Neural cell (in vitro differentiated cells): ENCODE data around the gene ARSB.

Experiments used
- EP300 ChIP-seq: fragments of 450-650 bp; conservative IDR thresholded peaks from 2 replicates; pipeline ENCODE4 v1.6.1; 2014; ENCODE audit warnings: antibody characterized with exemption, mild to moderate bottlenecking, moderate library complexity; ENCODE audit not compliant: poor library complexity, severe bottlenecking
- EZH2 ChIP-seq: fragments of 200-600, 300-800 bp; shearing (Covaris generic), sonication (generic); IDR thresholded peaks from 2 replicates; pipeline ENCODE4 v1.6.1; 2014; ENCODE audit warnings: antibody characterized with exemption, low read length, borderline replicate concordance, mild to moderate bottlenecking; ENCODE audit not compliant: insufficient read depth, poor library complexity, severe bottlenecking
- RAD21 ChIP-seq: fragments of 450-650 bp; conservative IDR thresholded peaks from 2 replicates; pipeline ENCODE4 v1.6.1; 2014; ENCODE audit warnings: antibody characterized with exemption, mild to moderate bottlenecking, moderate library complexity
- SMC3 ChIP-seq: fragments of 450-650 bp; conservative IDR thresholded peaks from 2 replicates; pipeline ENCODE4 v1.6.1; 2014; ENCODE audit warnings: antibody characterized with exemption, mild to moderate bottlenecking, moderate library complexity; ENCODE audit not compliant: poor library complexity
- TAF1 ChIP-seq: IDR thresholded peaks from 2 replicates; pipeline ENCODE4 v1.6.1; 2012; ENCODE audit warnings: low read depth
- TF ChIP-seq, protein P1 (sequence below): fragments of 450-650 bp; IDR thresholded peaks from 2 replicates; pipeline ENCODE4 v1.5.1; 2014; ENCODE audit warnings: antibody characterized with exemption, mild to moderate bottlenecking, moderate library complexity; ENCODE audit not compliant: poor library complexity, severe bottlenecking
- TF ChIP-seq, protein P2 (sequence below): IDR thresholded peaks from 2 replicates; pipeline ENCODE4 v1.6.1; 2012; ENCODE audit warnings: borderline replicate concordance

DNA sequence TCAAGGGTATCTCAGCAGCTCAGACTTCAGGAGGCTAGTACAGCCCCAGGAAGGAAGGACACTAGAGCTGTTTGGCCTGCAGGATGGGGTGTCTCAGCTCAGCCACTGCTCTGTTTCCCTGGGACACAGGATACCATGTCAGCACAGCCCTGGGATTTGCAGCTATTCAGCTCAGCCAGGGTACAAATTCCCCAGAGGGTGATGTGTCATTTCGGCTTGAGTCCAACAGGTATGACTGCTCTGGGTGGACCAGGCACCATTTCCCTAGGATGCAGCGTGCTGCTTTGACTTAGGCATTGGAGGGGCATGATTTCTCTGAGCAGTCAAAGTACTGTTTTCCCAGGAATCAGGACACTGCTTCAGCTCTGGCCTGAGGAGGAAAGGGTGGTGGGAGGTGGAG, 130.1 kb downstream of the ARSB start:
- TF ChIP-seq EZH2 (no peak), RAD21 (no peak), TAF1 (no peak), EP300 (no peak), SMC3 (no peak)
- TF ChIP-seq, protein P1, sequence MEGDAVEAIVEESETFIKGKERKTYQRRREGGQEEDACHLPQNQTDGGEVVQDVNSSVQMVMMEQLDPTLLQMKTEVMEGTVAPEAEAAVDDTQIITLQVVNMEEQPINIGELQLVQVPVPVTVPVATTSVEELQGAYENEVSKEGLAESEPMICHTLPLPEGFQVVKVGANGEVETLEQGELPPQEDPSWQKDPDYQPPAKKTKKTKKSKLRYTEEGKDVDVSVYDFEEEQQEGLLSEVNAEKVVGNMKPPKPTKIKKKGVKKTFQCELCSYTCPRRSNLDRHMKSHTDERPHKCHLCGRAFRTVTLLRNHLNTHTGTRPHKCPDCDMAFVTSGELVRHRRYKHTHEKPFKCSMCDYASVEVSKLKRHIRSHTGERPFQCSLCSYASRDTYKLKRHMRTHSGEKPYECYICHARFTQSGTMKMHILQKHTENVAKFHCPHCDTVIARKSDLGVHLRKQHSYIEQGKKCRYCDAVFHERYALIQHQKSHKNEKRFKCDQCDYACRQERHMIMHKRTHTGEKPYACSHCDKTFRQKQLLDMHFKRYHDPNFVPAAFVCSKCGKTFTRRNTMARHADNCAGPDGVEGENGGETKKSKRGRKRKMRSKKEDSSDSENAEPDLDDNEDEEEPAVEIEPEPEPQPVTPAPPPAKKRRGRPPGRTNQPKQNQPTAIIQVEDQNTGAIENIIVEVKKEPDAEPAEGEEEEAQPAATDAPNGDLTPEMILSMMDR = no peak
- TF ChIP-seq, protein P2, sequence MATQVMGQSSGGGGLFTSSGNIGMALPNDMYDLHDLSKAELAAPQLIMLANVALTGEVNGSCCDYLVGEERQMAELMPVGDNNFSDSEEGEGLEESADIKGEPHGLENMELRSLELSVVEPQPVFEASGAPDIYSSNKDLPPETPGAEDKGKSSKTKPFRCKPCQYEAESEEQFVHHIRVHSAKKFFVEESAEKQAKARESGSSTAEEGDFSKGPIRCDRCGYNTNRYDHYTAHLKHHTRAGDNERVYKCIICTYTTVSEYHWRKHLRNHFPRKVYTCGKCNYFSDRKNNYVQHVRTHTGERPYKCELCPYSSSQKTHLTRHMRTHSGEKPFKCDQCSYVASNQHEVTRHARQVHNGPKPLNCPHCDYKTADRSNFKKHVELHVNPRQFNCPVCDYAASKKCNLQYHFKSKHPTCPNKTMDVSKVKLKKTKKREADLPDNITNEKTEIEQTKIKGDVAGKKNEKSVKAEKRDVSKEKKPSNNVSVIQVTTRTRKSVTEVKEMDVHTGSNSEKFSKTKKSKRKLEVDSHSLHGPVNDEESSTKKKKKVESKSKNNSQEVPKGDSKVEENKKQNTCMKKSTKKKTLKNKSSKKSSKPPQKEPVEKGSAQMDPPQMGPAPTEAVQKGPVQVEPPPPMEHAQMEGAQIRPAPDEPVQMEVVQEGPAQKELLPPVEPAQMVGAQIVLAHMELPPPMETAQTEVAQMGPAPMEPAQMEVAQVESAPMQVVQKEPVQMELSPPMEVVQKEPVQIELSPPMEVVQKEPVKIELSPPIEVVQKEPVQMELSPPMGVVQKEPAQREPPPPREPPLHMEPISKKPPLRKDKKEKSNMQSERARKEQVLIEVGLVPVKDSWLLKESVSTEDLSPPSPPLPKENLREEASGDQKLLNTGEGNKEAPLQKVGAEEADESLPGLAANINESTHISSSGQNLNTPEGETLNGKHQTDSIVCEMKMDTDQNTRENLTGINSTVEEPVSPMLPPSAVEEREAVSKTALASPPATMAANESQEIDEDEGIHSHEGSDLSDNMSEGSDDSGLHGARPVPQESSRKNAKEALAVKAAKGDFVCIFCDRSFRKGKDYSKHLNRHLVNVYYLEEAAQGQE = no peak
